Daoy (cell line): ENCODE data around the gene CDC25B. TPM values are rescaled to one million over a fixed set of nuclear protein-coding genes. Genes with fewer than 3 reads are reported as not detected.

ENCODE experiments used
- DNase-seq: peaks from one replicate; pipeline ENCODE4 v3.0.0-alpha.2; 2015; ENCODE audit warnings: low read depth
- total RNA-seq: library from RNA; depleted of rRNA; stranded (reverse); fragments of >200 nt; shearing (Covaris generic); gene quantifications from 2 replicates; pipeline ENCODE4 v1.2.3, GENCODE V29; 2014; rRNA removed

Gene CDC25B
- 39.7 and 43.3 TPM in 2 replicates for total RNA-seq

- peak; percentile 93 for DNase-seq
Observed at GRCh38 chr20:3795511-3796468, at the start of gene CDC25B. Gene CDC25B (plus strand): TSS chr20:3796310. CDS start chr20:3796532, 222 bp downstream.

- DNase-seq = no peak
Observed at GRCh38 chr20:3747471-3747870, 48.6 kb upstream of the CDC25B start.

DNA sequence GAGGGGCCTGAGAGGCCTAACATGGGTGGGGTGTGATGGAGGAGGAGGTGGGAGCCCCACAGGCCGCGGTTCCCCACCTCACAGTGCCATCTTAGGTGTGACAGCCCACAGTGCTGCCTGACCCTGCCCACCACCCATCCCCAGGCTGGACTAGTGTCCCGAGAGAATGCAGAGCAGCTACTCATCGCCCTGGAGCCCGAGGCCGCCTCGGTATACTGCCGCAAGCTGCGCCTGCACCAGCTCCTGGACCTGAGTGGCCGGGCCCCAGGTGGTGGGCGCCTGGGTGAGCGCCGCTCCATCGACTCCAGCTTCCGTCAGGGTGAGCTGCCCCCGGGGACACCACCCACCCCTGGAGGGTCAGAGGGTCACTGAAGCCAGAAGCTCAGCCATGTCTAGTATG, 48.0 kb upstream of the CDC25B start:
- no peak for DNase-seq

DNA sequence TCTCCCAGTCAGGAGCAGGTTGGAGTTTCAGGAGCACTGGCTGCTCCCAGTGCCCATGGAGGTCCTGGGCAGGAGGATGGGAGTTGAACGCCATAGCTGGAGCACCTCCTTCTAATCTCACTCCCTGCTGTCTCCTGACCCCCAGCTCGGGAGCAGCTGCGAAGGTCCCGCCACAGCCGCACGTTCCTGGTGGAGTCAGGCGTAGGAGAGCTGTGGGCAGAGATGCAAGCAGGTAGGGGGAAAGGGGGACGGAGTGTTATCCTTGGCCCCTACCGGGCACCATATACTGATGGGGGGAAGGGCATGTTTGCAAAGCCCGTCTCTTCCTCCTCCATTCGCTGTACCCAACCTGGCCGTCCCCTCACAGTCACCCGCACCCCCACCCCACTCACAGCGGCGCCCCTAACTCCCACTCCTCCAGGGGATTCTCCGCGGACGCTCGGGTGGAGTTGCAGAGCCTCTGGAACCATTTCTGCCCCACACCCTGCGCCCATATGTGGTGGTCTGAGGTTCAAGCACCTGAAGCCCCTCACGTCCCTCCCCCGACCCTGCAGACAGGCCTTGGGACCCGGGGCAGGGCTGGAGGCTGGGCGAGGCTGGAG, 46.9 kb upstream of the CDC25B start:
- no peak for DNase-seq

DNA sequence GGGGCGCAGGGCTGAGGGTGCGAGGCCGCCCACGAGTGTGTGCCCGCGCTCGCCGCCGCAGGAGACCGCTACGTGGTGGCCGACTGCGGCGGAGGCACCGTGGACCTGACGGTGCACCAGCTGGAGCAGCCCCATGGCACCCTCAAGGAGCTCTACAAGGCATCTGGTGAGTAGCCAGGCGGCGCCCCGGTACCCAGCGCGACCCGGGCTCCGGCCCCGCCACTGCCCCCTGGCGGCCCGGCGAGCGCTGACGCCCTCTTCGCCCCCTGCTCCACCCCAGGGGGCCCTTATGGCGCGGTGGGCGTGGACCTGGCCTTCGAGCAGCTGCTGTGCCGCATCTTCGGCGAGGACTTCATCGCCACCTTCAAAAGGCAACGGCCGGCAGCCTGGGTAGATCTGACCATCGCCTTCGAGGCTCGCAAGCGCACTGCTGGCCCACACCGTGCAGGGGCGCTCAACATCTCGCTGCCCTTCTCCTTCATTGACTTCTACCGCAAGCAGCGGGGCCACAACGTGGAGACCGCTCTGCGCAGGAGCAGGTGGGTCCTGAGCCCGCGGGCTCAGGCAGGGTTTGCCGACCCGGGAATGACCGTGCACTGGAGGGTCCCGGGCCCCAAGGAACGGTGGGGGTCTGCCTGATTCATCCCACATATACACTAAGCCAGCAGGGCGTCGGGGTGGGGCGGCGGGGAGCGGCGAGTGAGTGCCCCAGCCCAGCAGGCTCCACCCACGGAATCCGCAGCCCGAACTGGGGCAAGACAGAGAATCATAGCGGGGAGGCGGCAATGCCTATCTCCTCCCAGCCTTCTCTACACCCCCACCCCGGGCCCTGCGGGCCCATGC, 46.2 kb upstream of the CDC25B start:
- DNase-seq = no peak

GRCh38 chr20:3751305-3751674, 44.8 kb upstream of the CDC25B start:
- no peak for DNase-seq

- DNase-seq = peak; percentile 70
Observed at GRCh38 chr20:3751675-3752385, 44.3 kb upstream of the CDC25B start.

DNA sequence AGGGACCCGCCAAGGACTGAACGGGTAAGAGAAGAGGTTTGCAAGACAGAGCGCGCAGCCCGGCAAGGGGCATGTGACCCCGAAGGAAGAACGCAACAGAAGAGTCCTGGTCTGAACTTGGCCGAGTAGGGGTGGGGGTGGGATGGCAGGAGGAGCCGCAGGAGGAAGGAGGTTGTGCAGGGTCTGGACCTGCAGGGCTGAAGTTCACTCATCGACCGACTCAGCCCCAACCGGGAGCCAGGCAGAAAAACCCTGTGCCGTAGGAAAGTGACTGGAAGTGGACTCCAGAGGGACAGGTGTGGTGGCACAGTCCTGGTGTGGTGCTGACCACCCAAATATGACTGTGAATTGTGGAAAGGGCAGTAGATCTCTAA, 43.7 kb upstream of the CDC25B start:
- no peak for DNase-seq

DNA sequence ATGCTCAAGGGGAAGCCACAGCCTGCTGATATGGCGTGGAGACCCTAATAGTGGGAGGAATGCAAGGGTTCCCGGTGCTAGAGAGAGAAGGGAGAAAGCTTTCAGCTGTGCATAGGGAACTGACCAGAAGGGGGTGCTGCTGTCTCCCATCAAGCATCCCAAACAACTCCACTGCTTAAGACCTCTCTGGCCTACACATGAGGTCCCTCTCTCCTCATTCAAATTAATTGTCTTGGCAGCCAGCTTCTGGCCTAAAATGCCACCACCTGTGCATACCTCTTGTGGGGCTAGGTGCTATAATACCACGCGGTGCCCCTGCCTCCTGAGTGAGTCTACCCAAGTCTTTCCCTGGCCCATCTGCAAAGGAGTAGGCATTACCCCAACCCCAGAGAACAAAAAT, 43.0 kb upstream of the CDC25B start:
- DNase-seq = peak; percentile 63

GRCh38 chr20:3753501-3754275, 42.4 kb upstream of the CDC25B start:
- no peak for DNase-seq

DNA sequence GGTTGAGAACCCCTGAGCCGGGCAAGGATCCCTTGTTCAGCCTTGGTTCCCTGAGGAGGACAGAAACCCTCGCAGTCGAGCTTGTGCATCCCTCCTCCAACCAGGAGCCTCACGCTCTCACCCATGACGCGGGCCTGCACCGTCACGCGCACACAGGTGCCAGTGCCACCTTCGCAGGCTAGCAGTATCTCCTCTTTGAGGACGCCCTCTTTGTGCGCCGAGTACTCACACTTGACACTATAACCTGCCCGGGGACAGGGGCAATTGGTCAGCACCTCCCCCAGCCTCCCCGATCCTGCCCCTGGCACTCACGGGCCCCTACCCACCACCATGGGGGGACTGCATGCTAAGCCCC, 41.9 kb upstream of the CDC25B start:
- no peak for DNase-seq

DNA sequence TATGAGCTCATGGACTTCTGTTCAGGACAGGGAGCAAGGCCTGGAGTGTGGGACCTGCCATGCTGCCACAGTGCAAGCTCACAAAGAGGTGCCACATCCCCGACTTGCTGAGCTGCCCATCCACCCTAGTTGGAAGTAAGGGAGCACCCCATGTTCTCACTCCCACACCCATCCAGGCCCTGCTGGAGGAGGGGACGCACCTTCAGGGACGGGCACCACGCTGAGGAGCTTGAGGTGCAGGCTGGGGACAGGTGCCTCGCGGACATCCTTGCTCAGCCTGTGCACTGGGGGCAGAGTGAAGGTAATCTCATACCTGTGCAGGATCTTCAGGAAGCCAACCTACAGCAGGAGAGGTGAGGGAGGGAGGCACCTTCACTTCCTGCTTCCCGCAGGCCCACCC, 40.8 kb upstream of the CDC25B start:
- no peak for DNase-seq

- DNase-seq = no peak
Observed at GRCh38 chr20:3755814-3756480, 40.2 kb upstream of the CDC25B start.

DNA sequence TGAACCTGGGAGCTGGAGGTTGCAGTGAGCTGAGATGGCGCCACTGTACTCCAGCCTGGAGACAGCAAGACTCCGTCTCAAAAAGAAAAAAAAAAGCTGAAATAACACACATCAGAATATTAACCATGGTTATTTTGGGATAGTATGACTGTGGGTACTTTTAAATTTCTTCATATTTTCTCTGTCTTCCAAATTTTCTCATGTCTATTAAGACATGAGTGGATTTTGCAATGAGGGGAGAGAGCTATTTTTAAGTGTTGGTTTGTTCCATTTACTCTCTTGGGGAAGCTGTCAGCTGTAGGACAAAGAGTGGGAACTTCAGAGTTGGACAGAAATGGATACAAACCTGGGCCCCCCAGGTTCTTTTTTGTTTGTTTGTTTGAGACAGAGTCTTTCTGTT, 38.8 kb upstream of the CDC25B start:
- DNase-seq = no peak

GRCh38 chr20:3758566-3758965, 37.5 kb upstream of the CDC25B start:
- DNase-seq = no peak

DNA sequence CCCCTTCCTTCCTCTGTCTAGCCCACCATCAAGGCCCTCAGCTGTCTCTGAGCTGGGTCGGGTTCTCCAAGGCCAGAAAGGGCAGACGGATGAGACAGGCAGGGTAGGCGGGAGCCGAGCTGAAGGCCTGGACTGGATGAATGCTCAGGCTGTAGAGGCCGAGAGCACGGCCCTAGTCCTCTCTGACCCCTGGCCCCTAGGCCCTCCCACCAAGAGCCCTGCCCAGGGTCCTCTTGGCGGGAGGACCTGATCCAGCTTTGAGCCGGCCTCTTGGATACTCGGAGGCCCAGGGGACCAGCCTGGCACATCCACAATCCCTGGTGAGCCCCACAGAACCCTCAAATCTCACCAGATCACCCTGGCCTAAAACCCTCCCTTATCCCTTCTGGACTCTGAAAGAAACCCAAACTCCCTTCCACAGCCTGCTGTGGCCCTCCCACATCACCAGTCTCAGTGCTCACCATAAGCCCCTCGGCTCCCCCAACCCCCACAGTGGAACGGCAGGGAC, 36.7 kb upstream of the CDC25B start:
- no peak for DNase-seq

GRCh38 chr20:3759884-3760283, 36.2 kb upstream of the CDC25B start:
- no peak for DNase-seq

GRCh38 chr20:3760655-3761348, 35.3 kb upstream of the CDC25B start:
- no peak for DNase-seq
